Vagina (tissue), 2 donors: ENCODE results near the gene CAP1. TPM values are rescaled to one million over a fixed set of nuclear protein-coding genes. Genes with fewer than 3 reads are reported as not detected.

Source experiments
- DNase-seq, 2 donors: peaks; one replicate each; pipeline ENCODE4 v3.0.0-alpha.2; 2017; ENCODE audit errors: extremely low spot score in 2 of 2
- H3K27ac ChIP-seq: fragments of 200-600 bp; sonication (generic); one replicate; pipeline ENCODE4 v1.5.1; 2019
- H3K27me3 ChIP-seq: fragments of 200-600 bp; sonication (generic); one replicate; pipeline ENCODE4 v1.5.1; 2019
- H3K36me3 ChIP-seq, 2 donors: fragments of 200-600 bp; sonication (generic); one replicate each; pipeline ENCODE4 v1.5.1; 2017 to 2019
- H3K4me1 ChIP-seq: fragments of 200-600 bp; sonication (generic); one replicate; pipeline ENCODE4 v1.5.1; 2019
- H3K4me3 ChIP-seq, 2 donors: fragments of 200-600 bp; sonication (generic); 1 replicate in 1 of 2; 2 replicates in 1 of 2; pipeline ENCODE4 v1.5.1; 2016 to 2019
- H3K9me3 ChIP-seq: fragments of 200-600 bp; sonication (generic); one replicate; pipeline ENCODE4 v1.5.1; 2019
- CTCF ChIP-seq, 3 experiments: fragments of 450-650 bp in 2 of 3; fragments of 200-600 bp in 1 of 3; sonication (generic) in 1 of 3; IDR thresholded peaks; one replicate each; pipeline ENCODE4 v1.5.1; 2017 to 2019; ENCODE audit warnings: antibody characterized with exemption in 3 of 3, mild to moderate bottlenecking in 2 of 3, moderate library complexity in 2 of 3
- POLR2A ChIP-seq, 2 donors: fragments of 450-650 bp; IDR thresholded peaks; one replicate each; pipeline ENCODE4 v1.6.1; 2017; ENCODE audit warnings: antibody characterized with exemption in 2 of 2, mild to moderate bottlenecking in 2 of 2, moderate library complexity in 2 of 2
- POLR2AphosphoS5 ChIP-seq, 2 donors: sonication (generic); formaldehyde crosslinking; IDR thresholded peaks; one replicate each; pipeline ENCODE4 v1.9.0; 2017; ENCODE audit warnings: antibody characterized with exemption in 2 of 2, mild to moderate bottlenecking in 2 of 2, low read depth in 1 of 2; ENCODE audit not compliant: insufficient read depth in 1 of 2
- intact Hi-C: fragments of 100-400 bp; cut with DNase I; formaldehyde crosslinking; loops from one replicate; pipeline ENCODE4 v1.15.1; 2023
- total RNA-seq: library from RNA; depleted of rRNA; stranded (reverse); fragments of >200 nt; gene quantifications from one replicate; pipeline ENCODE4 v1.2.3, GENCODE V29; 2016

The CAP1 gene
- total RNA-seq, 1 donor from 2014 or later = 206 TPM

DNA sequence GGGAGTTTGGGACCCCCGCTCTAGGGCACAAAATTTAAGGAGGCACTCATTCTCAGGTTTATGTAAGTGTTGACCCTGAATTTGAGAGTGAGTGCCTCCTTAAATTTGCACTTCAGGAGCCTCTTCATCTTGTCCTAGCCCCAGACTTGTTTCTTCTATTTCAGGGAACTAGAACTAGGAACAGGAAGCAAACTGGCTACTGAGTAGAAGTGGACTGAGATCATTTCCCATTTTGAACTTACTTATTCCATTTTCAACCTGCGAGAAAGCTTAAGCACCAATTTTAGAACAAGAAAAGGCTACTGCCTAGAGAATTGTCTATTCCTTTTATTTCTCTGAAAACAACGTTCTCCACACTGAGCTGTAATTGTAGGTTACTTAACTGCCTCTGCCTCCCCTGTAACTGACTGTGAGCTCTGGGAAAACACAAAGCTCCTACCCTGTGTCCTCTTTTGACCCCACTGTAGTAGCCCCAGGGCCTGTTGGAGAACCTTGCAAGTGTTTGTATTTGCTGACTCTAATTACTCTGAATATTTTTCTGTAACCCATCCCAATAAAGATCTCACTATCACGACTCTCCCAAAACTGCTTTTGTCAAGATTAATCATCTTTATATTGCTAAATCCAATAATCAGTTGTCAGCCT, 54.1 kb downstream of the CAP1 start:
- intact Hi-C loops = no loop called here
- H3K4me1 ChIP-seq = peaks cover 17% of the 10 kb centered on the region

DNA sequence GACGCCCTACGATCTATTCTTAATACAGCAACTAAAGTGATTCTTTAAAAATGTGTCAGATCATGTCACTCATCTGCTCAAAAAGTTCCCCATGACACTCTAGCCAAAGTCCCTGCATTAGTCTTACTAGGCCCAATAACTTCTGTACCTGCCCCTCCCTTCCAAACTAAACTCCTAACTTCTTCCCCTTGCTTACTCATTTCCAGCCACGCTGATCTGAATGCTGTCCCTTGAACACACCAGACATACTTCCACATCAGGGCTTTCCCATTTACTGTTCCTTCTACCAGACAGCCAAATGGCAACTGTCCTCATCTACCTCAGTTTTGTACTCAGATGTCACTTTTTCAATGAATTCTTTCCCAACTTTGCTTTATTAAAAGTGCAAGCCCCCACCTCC, 55.3 kb downstream of the CAP1 start:
- peaks cover 0 to 13% of the 10 kb centered on the region in 2 donors for H3K36me3 ChIP-seq
- peaks cover 17% of the 10 kb centered on the region for H3K4me1 ChIP-seq
- intact Hi-C loops = no loop called here
- no peak overlapping the region for H3K4me3 ChIP-seq
- H3K9me3 ChIP-seq = no peaks in the 10 kb centered on the region
- TF ChIP-seq POLR2A (IDR thresholded peaks at IDR 0.05) = no peak
- H3K27ac ChIP-seq = no peak overlapping the region
- DNase-seq = no peak
- H3K27me3 ChIP-seq = no peaks in the 10 kb centered on the region

More for the DNA sequence above, 54.1 kb downstream of the CAP1 start:
- Histone ChIP-seq H3K9me3 (no peaks in the 10 kb centered on the region), H3K4me3 (no peak overlapping the region), H3K27me3 (no peaks in the 10 kb centered on the region), H3K36me3 (peaks cover 0 to 23% of the 10 kb centered on the region in 2 donors), H3K27ac (no peak overlapping the region)
- no peak for DNase-seq
- TF ChIP-seq POLR2AphosphoS5 (IDR thresholded peaks at IDR 0.05; ENCODE audit: insufficient read depth in 1 of 2, low read depth in 1 of 2) (no peak), POLR2A (IDR thresholded peaks at IDR 0.05) (no peak), CTCF (IDR thresholded peaks at IDR 0.05) (no peak)

DNA sequence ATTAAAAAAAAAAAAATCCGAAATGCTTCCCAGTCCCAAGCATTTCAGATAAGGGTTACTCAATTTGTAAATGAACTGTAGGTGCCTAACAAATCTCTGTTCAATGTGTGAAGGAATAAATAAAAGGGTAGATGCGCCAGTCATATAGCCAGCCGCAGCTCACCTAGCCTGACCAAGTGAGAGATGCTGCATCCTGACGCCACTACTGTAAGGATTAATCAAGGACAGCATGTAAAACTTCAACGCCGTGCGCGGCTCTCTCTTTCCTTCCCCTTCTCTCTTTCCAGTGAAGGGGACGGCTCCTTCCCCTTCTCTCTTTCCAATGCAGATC, 56.1 kb downstream of the CAP1 start:
- TF ChIP-seq POLR2A (IDR thresholded peaks at IDR 0.05) (no peak), CTCF (IDR thresholded peaks at IDR 0.05) (no peak), POLR2AphosphoS5 (IDR thresholded peaks at IDR 0.05; ENCODE audit: insufficient read depth in 1 of 2, low read depth in 1 of 2) (no peak)
- H3K9me3 ChIP-seq = no peaks in the 10 kb centered on the region
- peaks cover 17% of the 10 kb centered on the region for H3K4me1 ChIP-seq
- peaks cover 0 to 5% of the 10 kb centered on the region in 2 donors for H3K36me3 ChIP-seq
- intact Hi-C loops = no loop called here
- H3K4me3 ChIP-seq = peak overlapping the region; percentile 66 to 79
- no peaks in the 10 kb centered on the region for H3K27me3 ChIP-seq
- DNase-seq = no peak
- peak overlapping the region; percentile 57 for H3K27ac ChIP-seq

GRCh38 chr1:40096977-40097782, 56.7 kb downstream of the CAP1 start, which contains the start of gene PPT1:
Gene PPT1 (minus strand): TSS chr1:40097252. CDS start chr1:40097238, 14 bp downstream.
- no peaks in the 10 kb centered on the region for H3K9me3 ChIP-seq
- H3K36me3 ChIP-seq = no peaks in the 10 kb centered on the region
- intact Hi-C loops = no loop called here
- H3K27me3 ChIP-seq = no peaks in the 10 kb centered on the region
- H3K27ac ChIP-seq = peak within 1 kb of the TSS; percentile 57
- DNase-seq = no peak
- peak within 1 kb of the TSS; percentile 66 to 79 for H3K4me3 ChIP-seq
- H3K4me1 ChIP-seq = peaks cover 17% of the 10 kb centered on the region
- TF ChIP-seq POLR2A (IDR thresholded peaks at IDR 0.05) (no peak), POLR2AphosphoS5 (IDR thresholded peaks at IDR 0.05; ENCODE audit: insufficient read depth in 1 of 2, low read depth in 1 of 2) (peak; percentile 78 to 82)

GRCh38 chr1:40102038-40102437, 61.5 kb downstream of the CAP1 start:
- no peaks in the 10 kb centered on the region for H3K9me3 ChIP-seq
- H3K36me3 ChIP-seq = no peaks in the 10 kb centered on the region
- TF ChIP-seq CTCF (IDR thresholded peaks at IDR 0.05) (no peak), POLR2AphosphoS5 (IDR thresholded peaks at IDR 0.05; ENCODE audit: insufficient read depth in 1 of 2, low read depth in 1 of 2) (no peak), POLR2A (IDR thresholded peaks at IDR 0.05) (no peak)
- H3K27ac ChIP-seq = no peak overlapping the region
- no peaks in the 10 kb centered on the region for H3K27me3 ChIP-seq
- H3K4me1 ChIP-seq = peaks cover 5% of the 10 kb centered on the region
- no peak for DNase-seq
- intact Hi-C loops = no loop called here
- H3K4me3 ChIP-seq = no peak overlapping the region

GRCh38 chr1:40102896-40103295, 62.4 kb downstream of the CAP1 start:
- Histone ChIP-seq H3K36me3 (no peaks in the 10 kb centered on the region), H3K4me3 (no peak overlapping the region), H3K4me1 (no peaks in the 10 kb centered on the region), H3K27me3 (no peaks in the 10 kb centered on the region), H3K27ac (no peak overlapping the region), H3K9me3 (no peaks in the 10 kb centered on the region)
- no peak for DNase-seq
- no peak for TF ChIP-seq POLR2AphosphoS5 (IDR thresholded peaks at IDR 0.05; ENCODE audit: insufficient read depth in 1 of 2, low read depth in 1 of 2)
- TF ChIP-seq POLR2A (IDR thresholded peaks at IDR 0.05) = no peak
- no peak for TF ChIP-seq CTCF (IDR thresholded peaks at IDR 0.05)
- intact Hi-C loops = no loop called here
